Endothelial cell of hepatic sinusoid (primary cell): ENCODE results near the gene IGLL1.
"Not testable (repeated sequence)": the region's sequence is repeated elsewhere in the genome, so short reads cannot be mapped to it uniquely, and the experiment has no call there.

Source experiments
- in situ Hi-C: cut with HindIII; loops from 2 replicates; pipeline ENCODE4 v1.10.0; 2017; ENCODE audit warnings: low sequenced_read_pairs

The IGLL1 gene

DNA sequence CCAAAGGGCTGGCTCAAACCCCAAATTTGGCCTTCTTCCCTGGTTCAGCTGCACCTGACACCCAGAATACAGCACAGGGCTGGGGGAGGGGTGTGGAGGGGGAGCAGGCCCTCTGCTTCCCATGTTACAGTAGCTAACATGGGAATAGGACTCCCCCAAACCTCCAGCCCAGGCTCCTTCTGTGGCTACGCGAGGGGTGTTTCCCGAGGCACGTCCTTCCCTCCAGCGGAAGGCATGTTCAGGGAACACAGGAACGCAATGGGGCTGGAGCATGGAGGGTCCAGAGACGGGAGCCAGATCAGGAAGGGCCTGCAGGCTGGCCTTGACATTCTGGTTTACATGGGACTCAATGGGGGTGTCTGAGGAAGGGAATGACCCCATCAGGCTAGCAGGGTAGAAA is 11.8 kb upstream of the IGLL1 start:
- in situ Hi-C loops = no loop called here

DNA sequence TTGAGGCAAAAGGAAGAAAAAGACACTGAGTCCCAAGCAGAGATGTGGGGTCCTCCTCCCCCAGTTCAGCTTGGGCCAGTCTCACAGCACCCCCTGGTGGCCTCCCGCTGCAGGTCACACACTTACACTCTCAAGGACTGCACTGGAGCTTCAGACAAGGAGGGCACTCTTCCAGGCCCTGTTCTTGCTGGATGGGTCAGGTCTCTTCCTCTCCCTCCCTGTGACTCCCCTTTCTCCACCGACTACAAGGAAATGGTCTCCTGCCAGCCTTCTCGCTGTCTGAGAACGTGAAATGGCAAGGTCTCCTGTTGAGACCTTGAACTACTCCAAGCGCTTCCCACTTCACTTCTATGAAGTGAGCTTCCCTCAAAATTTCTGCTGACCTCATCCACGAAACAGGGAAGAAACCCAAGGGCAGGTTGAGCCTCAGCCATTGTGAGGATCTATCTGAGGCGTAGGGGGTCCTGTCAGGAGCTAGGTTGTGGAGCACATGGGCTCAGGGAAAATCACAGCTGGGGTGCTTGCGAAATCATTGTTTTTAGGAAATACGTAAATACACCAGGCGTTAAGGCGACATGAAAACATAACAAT is 11.2 kb upstream of the IGLL1 start:
- in situ Hi-C loops = no loop called here

DNA sequence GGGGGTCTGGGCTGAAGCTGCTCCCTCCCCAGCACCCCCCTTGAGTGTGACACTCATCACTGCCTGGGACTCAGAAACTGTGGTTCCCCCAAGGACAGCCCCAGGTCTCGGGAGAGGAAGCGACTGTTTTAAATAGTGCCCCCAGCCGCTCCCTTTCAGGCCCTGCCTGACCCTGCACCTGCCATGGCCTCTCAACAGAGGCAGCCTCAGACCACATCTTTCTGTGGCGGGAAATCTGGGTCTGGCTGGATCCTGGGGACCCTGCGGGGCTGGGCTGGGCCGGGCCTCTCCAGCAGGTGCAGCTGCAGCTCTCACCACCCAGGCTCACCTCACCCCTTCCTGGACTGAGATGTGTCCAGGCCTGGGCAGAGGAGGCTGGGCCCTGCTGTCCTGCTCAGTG is 3.7 kb upstream of the IGLL1 start:
- in situ Hi-C loops = no loop called here

DNA sequence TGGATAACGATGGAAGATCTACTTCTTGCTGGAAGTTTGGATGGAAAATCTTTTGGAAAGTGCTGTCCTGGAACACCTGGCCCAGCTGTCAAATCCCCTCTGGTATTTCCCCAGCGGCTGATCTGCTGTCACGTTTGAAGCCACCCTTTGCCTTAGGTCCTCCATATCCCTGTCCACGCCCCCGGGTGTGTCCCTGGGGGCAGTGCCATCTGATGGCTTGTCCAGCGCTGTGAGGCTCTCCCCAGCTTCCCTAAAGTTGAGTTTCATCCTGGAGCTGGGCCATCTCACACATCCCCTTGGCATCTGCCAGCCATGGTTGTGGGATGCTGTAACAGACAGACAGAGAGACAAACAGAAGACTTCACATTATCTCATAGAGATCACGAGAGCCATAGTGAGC is 3.1 kb upstream of the IGLL1 start:
- in situ Hi-C loops = no loop called here

DNA sequence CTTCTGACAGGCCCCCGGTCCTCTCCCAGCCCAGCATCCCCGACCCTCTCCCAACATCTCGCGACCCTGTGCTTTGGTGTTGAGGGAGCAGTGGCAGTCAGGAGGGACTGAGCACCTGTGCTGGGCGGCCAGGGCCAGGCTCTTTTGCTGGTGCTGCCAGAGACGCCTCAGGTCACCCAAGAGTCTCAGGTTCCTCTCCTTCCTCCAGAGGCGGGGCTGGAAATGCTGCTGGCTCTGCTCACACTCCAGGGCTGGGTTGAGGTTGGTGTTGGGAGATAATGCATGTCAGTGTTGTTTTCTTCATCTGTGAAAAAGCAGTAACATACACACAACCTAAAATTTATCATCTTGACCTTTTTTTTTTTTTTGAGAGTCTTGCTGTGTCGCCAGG is 1.2 kb upstream of the IGLL1 start:
- in situ Hi-C loops = no loop called here

DNA sequence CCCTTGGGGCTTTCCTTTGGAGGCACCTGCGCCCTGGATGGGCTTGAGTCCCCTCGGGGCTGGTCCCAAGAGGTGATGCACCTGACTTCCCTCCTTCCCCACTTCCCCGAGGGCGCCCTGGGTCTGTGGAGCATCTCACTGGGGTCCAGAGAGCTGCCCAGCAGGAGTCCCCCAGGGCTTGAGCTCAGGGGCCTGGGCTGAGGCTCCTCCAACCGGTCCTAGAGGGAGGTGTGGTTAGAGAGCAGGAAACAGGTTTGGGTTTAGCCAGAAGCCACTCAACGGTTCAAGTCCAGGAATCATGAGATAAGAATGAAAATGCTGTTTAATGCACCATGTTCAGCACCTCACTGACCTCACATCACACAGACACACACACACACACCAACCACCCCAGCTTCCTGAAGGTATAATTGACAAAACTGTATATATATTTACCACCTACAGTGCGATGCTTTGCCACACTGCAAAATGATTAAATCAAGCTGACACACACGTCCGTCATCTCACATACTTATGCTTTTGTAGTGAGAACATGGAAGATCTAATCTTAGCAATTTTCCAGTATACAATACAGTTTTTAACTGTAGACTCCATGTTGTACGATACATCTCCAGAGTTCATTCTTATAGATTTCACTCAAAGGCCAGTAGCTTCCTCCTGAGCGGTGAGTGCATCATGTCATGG is 628 bp upstream of the IGLL1 start:
- in situ Hi-C loops = no loop called here

DNA sequence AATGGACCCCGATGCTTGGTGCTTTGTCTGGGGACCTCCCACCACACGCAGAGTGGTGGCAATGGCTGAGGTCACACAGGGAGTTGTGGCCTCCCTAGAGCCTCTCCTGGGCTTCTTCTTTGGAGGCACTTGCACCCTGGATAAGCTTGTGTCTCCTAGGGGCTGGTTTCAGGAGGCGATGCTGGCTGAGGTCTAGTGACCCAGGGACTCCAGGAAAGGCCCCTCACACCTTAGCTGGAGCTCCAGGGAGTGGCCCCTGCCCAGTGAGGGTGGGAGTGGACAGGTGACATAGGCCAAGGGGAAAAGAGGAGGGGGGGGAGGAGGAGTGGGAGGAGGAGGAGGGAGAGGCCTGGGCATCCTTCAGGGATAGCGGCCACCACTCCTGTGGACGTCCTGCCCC is 810 bp downstream of the IGLL1 start:
- in situ Hi-C loops = no loop called here

DNA sequence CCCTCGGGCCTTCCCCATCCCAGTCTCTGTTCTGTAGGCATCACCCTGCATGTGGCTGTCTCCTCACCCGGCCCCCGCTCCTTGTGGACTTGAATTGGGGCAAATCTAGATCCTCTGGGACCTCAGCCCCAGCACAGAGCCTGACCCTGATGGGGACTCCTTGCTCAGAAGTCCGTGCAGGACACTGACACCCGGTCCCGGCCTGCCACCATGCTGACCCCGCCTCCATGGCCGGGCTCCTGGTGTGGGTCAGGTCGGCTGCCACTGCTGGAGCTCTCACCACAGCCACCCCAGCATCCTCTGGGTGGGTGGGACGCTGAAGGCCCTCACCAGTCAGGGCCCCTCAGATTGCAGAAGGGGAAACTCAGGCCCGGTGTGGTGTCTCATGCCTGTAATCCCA is 1.8 kb downstream of the IGLL1 start:
- in situ Hi-C loops = no loop called here

DNA sequence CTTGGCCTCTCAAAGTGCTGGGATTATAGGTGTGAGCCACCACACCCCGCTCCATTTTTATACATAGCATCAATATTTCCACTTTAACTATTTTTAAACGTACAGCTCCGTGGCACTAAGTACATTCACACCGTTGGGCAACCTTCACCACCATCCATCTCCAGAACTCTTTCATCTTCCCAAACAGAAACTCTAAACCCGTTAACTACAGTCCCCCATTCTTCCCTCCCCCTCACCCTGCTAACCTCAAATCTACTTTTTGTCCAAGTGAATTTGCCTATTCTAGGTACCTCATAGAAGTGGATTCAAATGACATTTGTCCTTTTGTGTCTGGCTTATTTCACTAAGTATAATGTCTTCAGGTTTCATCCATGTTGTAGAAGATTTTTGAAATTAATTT is 3.4 kb downstream of the IGLL1 start:
- in situ Hi-C loops = no loop called here

DNA sequence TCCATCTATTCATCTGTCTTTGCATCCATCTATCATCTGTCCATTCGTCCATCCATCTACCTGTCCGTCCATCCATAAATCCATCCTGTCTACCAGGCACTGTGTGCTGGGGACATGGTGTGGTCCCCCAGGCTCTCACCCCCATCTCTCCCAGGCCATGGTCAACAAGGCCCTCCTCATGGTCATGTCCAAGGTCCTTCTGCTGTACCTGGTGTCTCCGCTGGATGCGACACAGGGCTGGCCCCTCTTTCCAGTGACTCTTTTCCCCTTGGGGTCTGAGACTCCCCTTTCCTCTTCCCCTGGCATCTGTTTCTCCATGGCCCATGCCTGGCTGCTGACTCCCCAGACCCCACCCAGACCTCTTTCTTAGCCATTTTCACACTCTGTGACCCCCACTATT is 4.5 kb downstream of the IGLL1 start:
- in situ Hi-C loops = no loop called here

DNA sequence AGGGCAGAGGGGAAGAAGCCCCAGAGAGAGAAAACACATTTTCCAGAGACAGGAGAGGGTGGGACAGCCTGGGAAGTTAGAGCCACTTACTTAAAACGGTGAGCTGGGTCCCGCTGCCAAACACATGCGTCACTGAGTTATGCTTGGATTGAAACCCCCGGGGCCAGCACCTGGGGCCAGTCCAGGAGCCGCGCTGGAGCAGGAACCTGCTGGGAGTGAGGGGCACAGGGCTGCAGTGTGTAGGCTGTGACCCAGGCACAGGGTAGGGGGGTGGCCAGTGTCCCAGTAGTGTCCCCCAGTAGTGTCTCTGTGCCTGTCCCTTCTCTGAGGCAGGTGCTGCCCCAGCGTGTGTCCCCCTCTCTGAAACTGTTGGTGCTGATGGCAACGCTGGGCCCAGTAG is 5.2 kb downstream of the IGLL1 start:
- in situ Hi-C loops = no loop called here

DNA sequence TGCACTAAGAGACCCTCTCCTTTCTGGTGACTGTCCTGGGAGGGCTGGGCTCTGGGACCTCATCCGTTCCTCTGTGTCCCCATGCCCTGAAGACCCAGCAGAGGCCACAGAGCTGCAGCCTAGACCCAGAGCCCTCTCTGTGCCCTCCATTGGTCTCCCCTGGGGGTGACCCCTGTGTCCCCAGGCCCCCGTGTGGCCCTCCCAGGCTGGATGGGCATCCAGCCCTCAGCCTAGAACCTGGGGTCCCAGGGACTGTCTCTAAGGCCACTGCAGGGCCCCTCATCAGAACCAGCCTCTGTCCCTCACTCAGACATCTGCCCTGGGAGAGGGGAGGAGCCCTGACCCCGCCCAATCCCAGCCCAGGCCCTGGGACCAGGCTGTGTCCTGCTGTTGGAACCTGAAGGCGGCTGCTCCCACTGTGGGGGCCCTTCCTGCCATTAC is 5.7 kb downstream of the IGLL1 start:
- in situ Hi-C loops = no loop called here

DNA sequence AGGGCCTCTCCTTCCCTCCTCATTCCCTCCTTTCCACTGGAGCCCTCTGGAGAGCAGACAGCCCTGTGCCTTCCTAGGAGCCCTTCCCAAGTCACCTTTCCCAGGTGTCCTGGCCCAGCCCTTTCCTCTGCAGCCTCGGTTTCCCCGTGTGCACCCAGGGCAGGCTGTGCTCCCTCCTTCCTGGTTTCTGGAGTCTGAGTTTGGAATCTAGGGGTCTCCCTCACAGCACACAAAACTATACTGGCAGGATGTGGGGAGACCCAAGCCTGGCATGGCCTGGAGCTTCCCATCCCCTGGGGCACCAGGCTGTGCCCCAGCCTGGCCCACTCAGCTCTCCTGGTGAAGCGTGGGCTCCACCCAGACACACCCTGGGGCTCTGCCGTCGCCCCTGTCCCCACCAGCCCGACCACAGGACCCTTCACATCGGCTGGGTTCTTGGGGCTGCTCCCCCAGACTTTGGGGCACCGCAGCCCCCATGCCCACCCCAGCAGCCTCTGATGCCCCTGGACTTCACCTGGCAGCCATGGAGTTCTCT is 6.3 kb downstream of the IGLL1 start:
- in situ Hi-C loops = not testable (repeated sequence)

DNA sequence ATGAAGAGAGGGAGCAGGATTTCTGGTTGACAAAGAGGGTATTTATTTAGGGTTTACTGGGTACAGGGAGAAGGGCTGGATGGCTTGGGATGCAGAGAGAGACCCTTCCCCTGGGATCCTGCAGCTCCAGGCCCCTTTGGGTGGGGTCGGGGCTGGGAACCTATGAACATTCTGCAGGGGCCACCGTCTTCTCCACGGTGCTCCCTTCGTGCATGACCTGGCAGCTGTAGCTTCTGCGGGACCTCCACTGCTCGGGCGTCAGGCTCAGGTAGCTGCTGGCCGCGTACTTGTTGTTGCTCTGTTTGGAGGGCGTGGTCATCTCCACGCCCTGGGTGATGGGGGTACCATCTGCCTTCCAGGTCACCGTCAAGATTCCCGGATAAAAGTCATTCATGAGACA is 7.0 kb downstream of the IGLL1 start:
- in situ Hi-C loops = not testable (repeated sequence)

DNA sequence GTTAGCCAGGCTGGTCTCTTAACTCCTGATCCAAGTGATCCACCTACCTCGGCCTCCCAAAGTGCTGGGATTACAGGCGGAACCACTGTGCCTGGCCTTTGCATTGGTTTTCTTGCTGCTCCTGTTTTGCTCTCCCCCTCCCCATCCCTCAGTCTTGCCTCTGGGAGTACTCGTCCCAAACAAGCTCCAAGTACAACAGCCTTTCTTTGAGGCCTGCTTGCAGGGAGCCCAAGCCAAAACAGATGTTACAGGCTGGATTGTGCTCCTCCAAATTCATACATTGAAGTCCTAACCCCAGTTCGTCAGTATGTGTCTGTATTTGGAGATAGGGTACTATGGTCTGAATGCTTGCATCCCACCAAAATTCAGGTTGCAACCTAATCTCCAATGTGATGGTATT is 8.6 kb downstream of the IGLL1 start:
- in situ Hi-C loops = no loop called here

DNA sequence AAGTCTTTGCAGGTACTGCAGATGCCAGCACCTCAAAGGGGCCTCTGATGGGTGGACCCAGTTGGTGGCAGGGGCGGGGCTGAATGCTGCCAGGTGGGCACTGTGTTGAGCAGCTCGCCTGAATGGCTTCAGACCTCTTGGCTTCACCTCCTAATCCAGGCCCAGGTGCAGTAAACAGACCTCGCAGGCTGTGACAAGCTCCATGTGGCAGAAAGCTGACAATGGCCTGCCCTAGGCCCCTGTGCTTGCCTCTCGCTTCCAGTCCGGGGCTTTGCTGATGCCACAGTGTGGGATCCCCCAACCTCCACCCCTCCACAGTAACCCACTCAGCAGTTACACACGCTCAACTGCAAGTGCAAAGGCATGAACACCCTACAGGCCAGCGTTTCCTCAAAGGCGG is 9.4 kb downstream of the IGLL1 start:
- in situ Hi-C loops = no loop called here

DNA sequence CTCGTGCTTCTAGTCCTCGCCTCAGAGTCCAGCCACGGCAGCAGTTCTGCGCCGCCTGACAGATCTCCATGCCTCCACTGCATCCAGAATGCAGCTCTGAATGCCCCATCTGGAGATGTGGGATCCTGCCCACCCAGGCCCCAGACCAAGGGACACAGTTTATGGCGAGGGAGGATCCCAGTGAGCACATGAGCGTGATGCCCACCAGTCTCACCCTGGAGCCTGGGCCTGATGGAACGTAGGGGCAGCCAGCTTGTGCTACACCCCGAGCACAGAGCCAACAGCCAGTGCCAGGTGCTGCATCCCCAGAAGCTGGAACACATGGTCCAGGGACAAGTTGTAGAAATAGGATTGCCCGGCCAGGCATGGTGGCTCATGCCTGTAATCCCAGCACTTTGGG is 10.4 kb downstream of the IGLL1 start:
- in situ Hi-C loops = no loop called here

DNA sequence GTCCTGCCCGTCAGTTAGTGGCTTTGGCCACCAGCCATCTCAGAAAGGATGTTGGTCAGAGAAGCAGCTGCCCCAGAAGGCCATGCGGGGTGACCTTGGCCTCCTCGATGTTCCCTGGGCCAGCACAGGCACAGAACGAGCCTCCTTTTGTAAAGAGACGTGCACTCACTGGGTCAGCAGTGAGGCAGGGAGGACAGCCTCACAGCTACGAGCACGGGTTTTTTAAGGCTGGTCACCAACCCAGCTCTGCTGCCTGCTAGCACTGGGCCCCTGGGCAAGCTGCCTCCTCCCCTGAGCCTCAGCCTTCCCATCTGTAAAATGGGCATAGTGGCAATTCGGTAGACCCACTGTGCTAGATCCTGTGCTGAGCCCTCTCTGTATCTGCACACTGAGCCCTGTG is 10.8 kb downstream of the IGLL1 start:
- in situ Hi-C loops = no loop called here

DNA sequence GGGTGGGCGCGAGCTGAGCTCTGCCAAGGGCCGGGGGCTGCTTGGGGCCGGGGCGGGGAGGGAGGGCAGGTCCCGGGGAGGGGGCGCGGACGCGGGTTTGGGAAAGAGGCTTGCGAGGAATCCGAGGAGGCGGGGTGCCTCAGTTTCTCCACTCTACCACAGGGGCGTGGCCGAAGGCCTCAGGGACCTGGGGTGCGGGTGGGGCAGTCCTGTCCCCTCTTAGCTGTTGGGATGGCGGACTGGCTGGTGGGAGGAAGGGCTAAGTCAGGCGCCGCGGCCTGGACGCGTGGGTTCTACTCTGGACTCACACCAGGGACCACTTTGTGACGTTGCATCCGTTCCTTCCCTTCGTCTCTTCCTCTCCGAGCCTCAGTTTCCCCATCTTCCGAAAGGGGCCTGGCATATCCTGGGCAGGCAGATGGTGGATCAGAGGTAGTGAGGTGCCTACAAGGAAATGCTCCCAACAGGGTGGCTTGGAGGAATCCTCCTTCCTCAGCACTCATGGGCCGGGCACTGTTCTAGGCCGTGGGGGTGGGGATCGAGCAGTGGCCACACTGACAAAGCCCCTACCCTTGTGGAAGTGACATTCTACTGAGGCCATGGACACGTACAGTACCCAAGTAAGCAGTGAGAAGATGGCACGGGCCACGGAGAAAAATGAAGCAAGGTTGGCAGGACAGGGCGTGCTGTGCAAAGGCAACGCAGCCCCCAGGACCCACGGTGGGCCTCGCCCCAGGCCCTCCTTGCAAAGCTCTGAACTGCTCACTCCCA is 13.2 kb downstream of the IGLL1 start:
- in situ Hi-C loops = no loop called here

DNA sequence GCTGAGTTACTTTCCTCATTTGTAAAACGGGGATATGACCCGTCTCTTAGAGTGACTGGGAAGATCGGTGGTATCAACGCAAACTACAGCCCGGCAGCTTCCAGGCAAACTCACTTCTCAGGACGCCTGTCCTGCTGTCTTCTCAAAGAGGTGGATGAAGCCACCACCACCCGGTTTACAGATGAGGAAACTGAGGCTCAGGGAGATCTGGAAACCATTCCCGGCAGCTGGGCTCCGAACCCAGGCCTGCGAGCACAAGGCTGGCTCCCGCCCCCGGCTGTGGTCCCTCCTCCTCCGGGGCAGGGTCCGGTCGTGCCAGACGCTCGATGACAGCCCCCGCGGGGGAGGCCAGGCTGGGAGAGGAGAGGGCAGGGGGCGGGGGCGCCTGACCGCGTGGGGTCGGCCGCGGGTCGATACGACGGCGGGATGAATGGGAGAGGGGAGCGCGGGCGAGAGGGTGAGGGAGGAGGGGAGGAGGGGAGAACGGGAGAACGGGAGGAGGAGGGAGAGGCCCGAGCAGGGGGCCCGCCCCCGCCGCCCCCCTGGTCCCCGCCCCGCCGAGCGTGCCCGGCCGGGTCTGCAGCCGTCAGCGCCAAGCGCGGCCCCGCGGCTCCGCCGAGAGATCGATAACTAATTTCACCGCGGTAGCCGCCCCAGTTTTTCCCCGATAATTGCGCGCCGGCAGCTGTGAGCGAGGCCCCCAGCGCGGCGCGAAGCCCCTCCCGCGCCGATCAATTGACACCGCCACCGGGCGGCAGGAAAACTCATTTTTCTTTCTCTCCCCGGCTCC is 14.0 kb downstream of the IGLL1 start:
- in situ Hi-C loops = no loop called here

DNA sequence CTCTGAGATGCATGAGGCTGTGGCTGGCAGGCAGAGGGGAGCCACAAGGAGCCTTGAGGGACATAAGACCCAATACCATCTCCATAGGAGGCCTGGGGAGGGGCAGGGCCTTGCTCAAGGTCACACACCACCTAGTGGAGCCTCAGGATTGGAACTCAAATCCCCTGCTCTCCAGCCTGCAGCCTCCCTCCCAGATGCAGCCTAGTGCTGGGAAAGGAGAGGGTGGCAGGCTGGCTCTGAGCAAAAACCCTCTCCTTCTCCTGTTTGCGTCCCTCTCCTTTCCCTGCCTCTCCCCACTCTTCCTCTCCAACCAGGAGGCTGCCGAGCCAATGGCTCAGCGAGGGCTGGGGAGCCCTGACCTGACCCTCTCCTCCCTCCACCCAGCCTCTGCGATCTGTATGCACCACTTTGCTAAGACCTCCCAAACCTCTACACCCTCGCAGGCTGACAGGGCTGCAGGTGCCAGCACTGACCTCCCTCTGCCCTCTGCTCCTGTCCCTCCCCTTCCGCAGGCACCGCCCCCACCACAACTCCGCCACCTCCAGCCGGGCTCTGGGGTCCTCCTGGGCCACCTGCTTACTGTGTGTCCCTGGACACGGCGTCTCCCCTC is 14.7 kb downstream of the IGLL1 start:
- in situ Hi-C loops = no loop called here
